H1 (cell line): ENCODE data around the gene NSL1. TPM values are rescaled to one million over a fixed set of nuclear protein-coding genes. Genes with fewer than 3 reads are reported as not detected.

Experiments
- CTCF ChIP-seq, 3 experiments: IDR thresholded peaks; 1 replicate in 2 of 3; 2 replicates in 1 of 3; pipeline versions ENCODE4 v1.5.1 to v1.6.1; 2011; ENCODE audit warnings: low read length in 3 of 3, mild to moderate bottlenecking in 3 of 3, inconsistent platforms in 2 of 3, low read depth in 1 of 3, moderate library complexity in 1 of 3; ENCODE audit not compliant: insufficient read depth in 1 of 3; ENCODE audit errors: control extremely low read depth in 1 of 3
- polyA plus RNA-seq, 7 experiments: library from polyadenylated mRNA; depleted of rRNA in 3 of 7; stranded (reverse) in 5 of 7; unstranded in 2 of 7; fragments of >200 nt in 5 of 7; fragments of 200-250 nt in 2 of 7; gene quantifications; 1 replicate in 5 of 7; 2 replicates in 1 of 7; 4 replicates in 1 of 7; pipeline versions ENCODE4 v1.2.1 to v1.2.3, GENCODE V29; 2011 to 2013; ENCODE audit warnings: missing spikeins in 2 of 7, mixed read lengths in 2 of 7
- total RNA-seq: library from RNA; stranded (reverse); fragmentation: NEBNext Ultra II Directional; extraction: Animal tissue kit (Norgen Biotek cat#: 25700); gene quantifications from 2 replicates; pipeline ENCODE4 v1.2.1, GENCODE V29; 2021

The NSL1 gene
- total and polyA plus RNA-seq, 2 of the 8 experiments (the other 6 are each of a cell fraction or from before 2014, with no cell fraction given) = 25.4 to 51.7 TPM

DNA sequence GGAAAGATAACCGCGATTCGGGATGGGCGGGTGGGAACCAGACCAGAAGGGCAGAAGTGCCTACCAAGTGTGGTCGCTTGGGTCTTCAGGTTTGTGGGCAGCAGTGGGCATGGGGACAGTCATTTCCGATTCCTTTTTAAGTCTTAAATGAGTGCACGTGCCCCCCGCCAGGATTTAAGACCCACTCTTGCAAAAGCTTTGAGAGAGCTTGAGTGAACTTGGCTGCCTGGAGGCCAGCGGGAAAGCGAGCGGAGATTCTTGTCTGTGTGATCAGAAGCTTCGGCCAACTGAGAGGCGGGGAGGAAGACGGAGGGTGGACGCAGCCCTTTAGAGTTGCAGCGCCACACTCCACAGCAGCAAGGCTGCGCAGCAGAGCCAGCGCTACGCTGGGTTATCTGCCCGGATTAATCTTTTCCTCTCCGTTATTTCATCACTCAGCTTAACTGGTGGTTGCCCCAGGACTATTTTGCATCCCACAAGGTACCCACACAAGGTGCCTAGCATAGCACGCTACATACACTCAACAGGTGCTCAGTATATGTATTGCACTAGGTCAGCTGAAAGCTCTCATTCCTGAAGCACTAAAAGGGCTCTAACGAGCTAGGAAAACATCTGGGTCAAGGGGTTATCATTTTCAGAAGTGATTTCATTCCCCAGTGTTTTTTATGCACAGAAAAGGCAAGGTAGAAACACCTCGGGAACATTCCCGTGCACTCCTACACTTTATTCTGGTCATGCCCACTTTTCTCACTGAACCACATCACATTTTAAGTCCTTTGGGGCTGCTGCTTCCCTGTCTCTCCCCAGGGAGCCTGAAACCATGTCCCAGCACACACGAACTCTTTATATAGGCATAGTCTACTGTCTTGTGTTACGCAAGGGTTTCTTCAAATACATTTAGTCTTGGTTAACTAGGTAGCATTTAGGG lies 90.4 kb downstream of the NSL1 start (continued):
- peak in 1 of 3 experiments; percentile 32; a peak in 1 of 4 replicates for TF ChIP-seq CTCF (IDR thresholded peaks at IDR 0.05; ENCODE audit: control extremely low read depth in 1 of 3, insufficient read depth in 1 of 3, low read depth in 1 of 3, low read length in 3 of 3)
